ENCODE data around the gene PTCD2.

Gene PTCD2, protein sequence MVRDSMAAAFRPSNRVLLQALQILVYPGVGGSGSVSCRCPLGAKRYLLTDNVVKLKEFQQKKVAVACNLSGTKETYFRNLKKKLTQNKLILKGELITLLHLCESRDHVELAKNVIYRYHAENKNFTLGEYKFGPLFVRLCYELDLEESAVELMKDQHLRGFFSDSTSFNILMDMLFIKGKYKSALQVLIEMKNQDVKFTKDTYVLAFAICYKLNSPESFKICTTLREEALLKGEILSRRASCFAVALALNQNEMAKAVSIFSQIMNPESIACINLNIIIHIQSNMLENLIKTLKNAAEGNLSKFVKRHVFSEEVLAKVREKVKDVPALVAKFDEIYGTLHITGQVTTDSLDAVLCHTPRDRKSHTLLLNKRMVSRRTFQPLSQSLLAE

GRCh38 chr5:72319976-72320752 lies at the start of gene PTCD2, which contains the start of gene MRPS27:
PTCD2 (plus strand) TSS chr5:72320373; CDS start chr5:72320383, 10 bp downstream.
MRPS27 (minus strand) TSS chr5:72320240; CDS start chr5:72320221, 19 bp downstream.
- H3K4me3 Mint-ChIP-seq: peak within 1 kb of the TSS; percentile 92
- H3K9me3 Mint-ChIP-seq: no peaks in the 10 kb centered on the region
- H3K27ac Mint-ChIP-seq: peak within 1 kb of the TSS; percentile 89
- intact Hi-C loops (cut with micrococcal nuclease): loop anchor here (1.0 kb wide), 1 partner anchor 12 kb away; no protein-coding TSS in a partner anchor
- peaks cover 15% of the 10 kb centered on the region for H3K4me1 Mint-ChIP-seq (ENCODE audit: low read depth)
- H3K36me3 Mint-ChIP-seq (ENCODE audit: low read depth): peaks cover 56% of the 10 kb centered on the region
- H3K27me3 Mint-ChIP-seq: no peaks in the 10 kb centered on the region

- Mint-ChIP-seq H3K9me3 (no peaks in the 10 kb centered on the region), H3K27me3 (no peaks in the 10 kb centered on the region), H3K4me1 (ENCODE audit: low read depth) (no peaks in the 10 kb centered on the region), H3K36me3 (ENCODE audit: low read depth) (peaks cover 18% of the 10 kb centered on the region), H3K27ac (no peak overlapping the region), H3K4me3 (no peak overlapping the region)
- intact Hi-C loops (cut with micrococcal nuclease): no loop called here
Measured at GRCh38 chr5:72271702-72272101, 48.5 kb upstream of the PTCD2 start.

- H3K4me3 Mint-ChIP-seq: no peak overlapping the region
- H3K36me3 Mint-ChIP-seq (ENCODE audit: low read depth): peaks cover 24% of the 10 kb centered on the region
- no peaks in the 10 kb centered on the region for H3K9me3 Mint-ChIP-seq
- H3K27ac Mint-ChIP-seq: no peak overlapping the region
- no peaks in the 10 kb centered on the region for H3K4me1 Mint-ChIP-seq (ENCODE audit: low read depth)
- intact Hi-C loops (cut with micrococcal nuclease): no loop called here
- no peaks in the 10 kb centered on the region for H3K27me3 Mint-ChIP-seq
Measured at GRCh38 chr5:72272398-72272797, 47.8 kb upstream of the PTCD2 start.

DNA sequence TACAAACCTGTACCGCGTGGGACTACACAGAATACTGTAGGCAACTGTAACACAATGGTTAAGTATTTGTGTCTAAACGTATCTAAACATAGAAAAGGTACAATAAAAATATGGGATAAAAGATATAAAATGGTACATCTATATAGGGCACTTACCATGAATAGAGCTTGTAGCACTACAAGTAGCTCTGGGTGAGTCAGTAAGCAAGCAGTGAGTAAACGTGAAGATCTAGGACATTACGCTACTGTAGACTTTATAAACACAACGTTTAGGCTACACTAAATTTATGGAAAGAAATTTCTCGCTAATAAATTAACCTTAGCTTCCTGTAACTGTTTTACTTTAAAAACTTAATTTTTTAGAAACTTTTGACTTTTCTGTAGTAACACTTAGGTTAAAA lies 46.6 kb upstream of the PTCD2 start:
- Mint-ChIP-seq H3K27me3 (no peaks in the 10 kb centered on the region), H3K9me3 (no peaks in the 10 kb centered on the region), H3K27ac (no peak overlapping the region), H3K36me3 (ENCODE audit: low read depth) (peaks cover 36% of the 10 kb centered on the region), H3K4me3 (no peak overlapping the region), H3K4me1 (ENCODE audit: low read depth) (no peaks in the 10 kb centered on the region)
- intact Hi-C loops (cut with micrococcal nuclease): no loop called here

DNA sequence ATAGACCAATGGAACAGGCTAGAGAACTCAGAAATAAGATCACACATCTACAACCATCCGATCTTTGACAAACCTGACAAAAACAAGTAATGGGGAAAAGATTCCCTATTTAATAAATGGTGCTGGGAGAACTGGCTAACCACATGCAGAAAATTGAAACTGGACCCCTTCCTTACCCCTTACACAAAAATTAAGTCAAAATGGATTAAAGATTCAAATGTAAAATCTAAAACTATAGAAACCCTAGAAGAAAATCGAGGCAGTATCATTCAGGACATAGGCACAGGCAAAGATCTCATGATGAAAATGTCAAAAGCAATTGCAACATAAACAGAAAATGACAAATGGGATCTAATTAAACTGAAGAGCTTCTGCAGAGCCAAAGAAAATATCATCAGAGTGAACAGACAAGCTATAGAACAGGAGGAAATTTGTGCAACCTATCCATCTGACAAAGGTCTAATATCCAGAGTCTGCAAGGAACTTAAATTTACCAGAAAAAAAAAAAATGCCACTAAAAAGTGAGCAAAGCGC lies 43.9 kb upstream of the PTCD2 start:
- H3K36me3 Mint-ChIP-seq (ENCODE audit: low read depth): peaks cover 49% of the 10 kb centered on the region
- intact Hi-C loops (cut with micrococcal nuclease): no loop called here
- no peak overlapping the region for H3K27ac Mint-ChIP-seq
- no peaks in the 10 kb centered on the region for H3K9me3 Mint-ChIP-seq
- H3K4me3 Mint-ChIP-seq: no peak overlapping the region
- H3K27me3 Mint-ChIP-seq: no peaks in the 10 kb centered on the region
- H3K4me1 Mint-ChIP-seq (ENCODE audit: low read depth): no peaks in the 10 kb centered on the region

GRCh38 chr5:72280581-72281069 lies 39.5 kb upstream of the PTCD2 start:
- intact Hi-C loops (cut with micrococcal nuclease): no loop called here
- no peak overlapping the region for H3K27ac Mint-ChIP-seq
- no peak overlapping the region for H3K4me3 Mint-ChIP-seq
- peaks cover 60% of the 10 kb centered on the region for H3K36me3 Mint-ChIP-seq (ENCODE audit: low read depth)
- H3K4me1 Mint-ChIP-seq (ENCODE audit: low read depth): peaks cover 10% of the 10 kb centered on the region
- H3K9me3 Mint-ChIP-seq: no peaks in the 10 kb centered on the region
- H3K27me3 Mint-ChIP-seq: no peaks in the 10 kb centered on the region

DNA sequence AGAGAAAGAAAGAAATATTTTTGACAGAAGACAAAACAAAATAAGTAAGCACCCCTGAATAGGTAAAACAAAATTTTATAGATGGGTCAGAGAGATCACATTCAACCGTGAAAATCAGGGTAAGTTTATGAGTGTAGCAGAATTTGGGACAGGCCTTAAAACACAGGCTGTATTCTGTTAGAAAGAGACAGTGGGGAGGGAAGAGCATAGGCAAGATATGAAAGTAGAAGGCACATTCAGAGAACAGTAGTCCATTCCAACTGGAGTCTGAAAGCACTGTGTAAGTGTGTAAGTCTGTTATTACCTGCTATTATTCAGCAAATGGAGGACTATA lies 38.8 kb upstream of the PTCD2 start:
- peaks cover 53% of the 10 kb centered on the region for H3K36me3 Mint-ChIP-seq (ENCODE audit: low read depth)
- H3K27ac Mint-ChIP-seq: no peak overlapping the region
- peaks cover 10% of the 10 kb centered on the region for H3K4me1 Mint-ChIP-seq (ENCODE audit: low read depth)
- intact Hi-C loops (cut with micrococcal nuclease): no loop called here
- no peaks in the 10 kb centered on the region for H3K27me3 Mint-ChIP-seq
- no peaks in the 10 kb centered on the region for H3K9me3 Mint-ChIP-seq
- no peak overlapping the region for H3K4me3 Mint-ChIP-seq

DNA sequence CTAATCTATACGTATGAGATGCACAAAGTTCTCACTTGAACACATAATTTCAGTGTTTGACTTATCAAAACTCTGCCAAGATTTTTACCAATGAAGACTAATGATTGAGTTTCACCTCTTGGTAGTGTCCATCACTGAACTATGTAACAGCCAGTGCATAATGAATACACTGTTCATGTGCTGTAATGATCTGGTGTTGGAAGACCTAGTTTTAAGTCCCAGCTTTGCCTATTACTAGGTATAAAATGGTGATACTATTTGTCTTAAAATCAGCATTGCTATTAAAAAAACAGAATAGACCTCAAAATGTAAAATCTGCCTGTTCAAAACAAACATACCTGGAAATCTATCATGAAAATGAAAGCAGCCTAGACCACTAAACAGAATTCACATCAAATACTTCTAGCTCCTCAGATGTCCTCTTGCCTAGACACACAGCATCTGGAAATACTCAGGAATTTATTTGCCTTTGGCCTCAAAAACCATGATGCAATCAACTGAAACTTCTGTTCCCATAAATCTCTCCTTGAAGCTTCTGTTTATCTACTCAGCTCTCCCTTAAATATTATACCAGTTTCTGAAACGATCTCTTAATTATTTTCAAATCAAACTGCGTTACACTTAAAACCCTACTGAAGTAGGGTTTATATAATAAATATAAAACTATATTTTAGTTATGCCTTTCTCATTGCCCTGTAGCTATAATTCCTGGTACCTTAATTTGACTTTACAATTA lies 38.2 kb upstream of the PTCD2 start:
- H3K27ac Mint-ChIP-seq: no peak overlapping the region
- peaks cover 51% of the 10 kb centered on the region for H3K36me3 Mint-ChIP-seq (ENCODE audit: low read depth)
- H3K9me3 Mint-ChIP-seq: no peaks in the 10 kb centered on the region
- intact Hi-C loops (cut with micrococcal nuclease): no loop called here
- no peaks in the 10 kb centered on the region for H3K27me3 Mint-ChIP-seq
- H3K4me3 Mint-ChIP-seq: no peak overlapping the region
- H3K4me1 Mint-ChIP-seq (ENCODE audit: low read depth): peaks cover 10% of the 10 kb centered on the region

- Mint-ChIP-seq H3K4me3 (no peak overlapping the region), H3K4me1 (ENCODE audit: low read depth) (peaks cover 10% of the 10 kb centered on the region), H3K36me3 (ENCODE audit: low read depth) (peaks cover 51% of the 10 kb centered on the region), H3K9me3 (no peaks in the 10 kb centered on the region), H3K27ac (no peak overlapping the region), H3K27me3 (no peaks in the 10 kb centered on the region)
- intact Hi-C loops (cut with micrococcal nuclease): no loop called here
Measured at GRCh38 chr5:72282878-72283277, 37.3 kb upstream of the PTCD2 start.

GRCh38 chr5:72283358-72283757 lies 36.8 kb upstream of the PTCD2 start:
- Mint-ChIP-seq H3K27me3 (no peaks in the 10 kb centered on the region), H3K27ac (no peak overlapping the region), H3K9me3 (no peaks in the 10 kb centered on the region), H3K4me1 (ENCODE audit: low read depth) (peaks cover 10% of the 10 kb centered on the region), H3K36me3 (ENCODE audit: low read depth) (peaks cover 50% of the 10 kb centered on the region), H3K4me3 (no peak overlapping the region)
- intact Hi-C loops (cut with micrococcal nuclease): no loop called here

DNA sequence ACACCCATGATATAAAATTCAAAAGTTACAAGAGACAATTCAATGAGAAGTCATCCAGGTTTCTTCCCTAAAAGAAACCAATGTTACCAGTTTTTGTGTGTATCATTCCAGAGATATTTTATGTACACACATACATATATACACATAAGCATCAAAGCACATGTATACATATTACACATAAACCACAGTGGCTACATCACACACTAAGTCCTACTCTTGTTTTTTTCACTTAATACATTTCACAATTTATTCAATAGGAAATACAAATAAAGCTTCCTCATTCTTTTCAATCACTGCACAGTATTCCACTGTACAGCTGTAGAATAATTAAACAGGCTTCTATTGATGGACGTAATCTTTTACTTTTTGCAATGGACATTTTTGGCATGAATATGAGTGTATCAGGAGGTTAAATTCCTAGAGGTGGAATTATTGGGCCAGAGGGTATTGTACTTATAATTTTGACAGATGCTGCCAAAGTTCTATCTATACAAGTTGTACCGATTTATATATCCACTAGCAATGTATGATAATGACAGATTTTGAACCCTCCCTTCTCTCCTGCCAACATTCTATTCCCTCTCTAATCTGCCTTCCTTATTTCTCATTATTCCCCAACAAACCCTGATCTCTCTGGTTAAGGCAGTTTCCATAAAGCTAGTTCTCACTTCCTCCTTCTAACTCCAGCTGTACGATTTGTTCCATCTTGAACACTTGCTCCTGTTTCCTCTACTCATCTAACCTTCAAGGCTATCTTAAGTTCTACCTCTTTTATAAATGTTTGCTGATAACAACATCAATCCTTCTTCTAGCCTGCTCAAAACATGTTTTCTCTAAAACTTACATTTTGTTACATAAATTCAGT lies 35.4 kb upstream of the PTCD2 start:
- Mint-ChIP-seq H3K4me3 (no peak overlapping the region), H3K9me3 (no peaks in the 10 kb centered on the region), H3K27ac (peak overlapping the region; percentile 23), H3K4me1 (ENCODE audit: low read depth) (peaks cover 10% of the 10 kb centered on the region), H3K36me3 (ENCODE audit: low read depth) (peaks cover 43% of the 10 kb centered on the region), H3K27me3 (no peaks in the 10 kb centered on the region)
- intact Hi-C loops (cut with micrococcal nuclease): no loop called here

DNA sequence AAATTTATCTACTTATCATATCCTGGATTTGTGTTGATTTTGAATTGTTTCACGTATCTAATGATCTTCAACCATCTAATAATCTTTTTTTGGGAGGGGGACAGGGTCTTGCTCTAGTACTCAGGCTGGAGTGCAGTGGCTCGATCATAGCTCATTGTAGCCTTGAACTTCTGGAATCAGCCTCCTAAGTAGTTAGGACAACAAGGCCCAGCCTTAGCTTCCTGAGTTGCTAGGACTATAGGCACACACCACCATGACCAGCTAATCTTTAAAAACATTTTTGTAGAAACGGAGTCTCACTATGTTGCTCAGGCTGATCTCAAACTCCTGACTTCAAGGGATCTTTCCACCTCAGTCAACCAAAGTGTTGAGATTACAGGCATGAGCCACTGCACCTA lies 34.8 kb upstream of the PTCD2 start:
- no peaks in the 10 kb centered on the region for H3K27me3 Mint-ChIP-seq
- intact Hi-C loops (cut with micrococcal nuclease): no loop called here
- peak overlapping the region; percentile 23 for H3K27ac Mint-ChIP-seq
- H3K36me3 Mint-ChIP-seq (ENCODE audit: low read depth): peaks cover 45% of the 10 kb centered on the region
- no peaks in the 10 kb centered on the region for H3K9me3 Mint-ChIP-seq
- H3K4me1 Mint-ChIP-seq (ENCODE audit: low read depth): peaks cover 10% of the 10 kb centered on the region
- H3K4me3 Mint-ChIP-seq: no peak overlapping the region

DNA sequence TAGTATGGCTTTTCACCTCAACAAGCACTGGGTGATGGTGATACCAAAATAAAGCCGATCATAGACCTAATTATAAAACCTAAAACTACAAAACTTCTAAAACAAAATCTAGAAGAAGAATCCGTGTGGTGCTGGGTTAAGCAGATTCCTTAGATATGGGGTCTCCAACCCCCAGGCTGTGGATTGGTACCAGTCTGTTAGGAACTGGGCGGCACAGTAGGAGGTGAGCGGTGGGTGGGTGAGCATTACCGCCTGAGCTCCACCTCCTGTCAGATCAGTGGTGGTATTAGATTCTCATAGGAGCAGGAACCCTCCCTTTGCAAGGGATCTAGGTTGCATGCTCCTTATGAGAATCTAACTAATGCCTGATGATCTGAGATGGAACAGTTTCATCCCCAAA lies 33.4 kb upstream of the PTCD2 start:
- Mint-ChIP-seq H3K36me3 (ENCODE audit: low read depth) (peaks cover 39% of the 10 kb centered on the region), H3K27ac (no peak overlapping the region), H3K9me3 (no peaks in the 10 kb centered on the region)

More for the DNA sequence above, 33.4 kb upstream of the PTCD2 start:
- intact Hi-C loops (cut with micrococcal nuclease): no loop called here
- no peaks in the 10 kb centered on the region for H3K27me3 Mint-ChIP-seq
- peaks cover 10% of the 10 kb centered on the region for H3K4me1 Mint-ChIP-seq (ENCODE audit: low read depth)
- no peak overlapping the region for H3K4me3 Mint-ChIP-seq

All from dendritic cell treated with granulocyte-macrophage colony-stimulating factor and Interleukin-4, amounts not matched to agents 40 ng/mL and 50 ng/mL, for 4 days (primary cell).